Measurements from ENCODE around the gene MYRF.

MYRF gene

DNA sequence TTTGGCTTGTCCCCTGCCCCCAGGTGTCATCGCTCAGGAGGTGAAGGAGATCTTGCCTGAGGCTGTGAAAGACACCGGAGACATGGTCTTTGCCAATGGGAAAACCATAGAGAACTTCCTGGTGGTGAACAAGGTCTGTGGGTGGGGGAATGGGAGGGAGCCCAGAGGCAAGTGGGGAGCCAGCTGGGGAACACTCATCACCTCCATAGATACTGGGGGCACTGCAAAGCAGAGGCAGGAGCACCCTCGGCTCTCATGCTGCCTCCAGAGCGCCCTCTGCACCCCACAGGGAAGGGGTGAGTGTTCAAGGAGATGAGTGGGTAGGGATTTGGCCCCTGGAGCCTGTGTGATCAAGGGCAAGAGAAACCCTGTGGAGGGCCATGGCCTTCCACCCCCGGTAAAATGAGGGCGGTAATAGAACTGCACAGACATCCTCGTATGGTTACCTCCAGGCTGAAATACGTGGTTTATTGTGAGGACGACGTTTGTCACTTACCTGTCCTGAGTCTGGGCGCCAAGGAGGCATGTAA, 26.0 kb downstream of the MYRF start:
- H3K4me3 ChIP-seq (replicated peaks; ENCODE audit: low read depth, low read length): no peak overlapping the region
- no peak for DNase-seq (ENCODE audit: extremely low read depth, low read depth)
- no peak for TF ChIP-seq CTCF (IDR thresholded peaks at IDR 0.05; ENCODE audit: low read depth, low read length, missing control alignments)

DNA sequence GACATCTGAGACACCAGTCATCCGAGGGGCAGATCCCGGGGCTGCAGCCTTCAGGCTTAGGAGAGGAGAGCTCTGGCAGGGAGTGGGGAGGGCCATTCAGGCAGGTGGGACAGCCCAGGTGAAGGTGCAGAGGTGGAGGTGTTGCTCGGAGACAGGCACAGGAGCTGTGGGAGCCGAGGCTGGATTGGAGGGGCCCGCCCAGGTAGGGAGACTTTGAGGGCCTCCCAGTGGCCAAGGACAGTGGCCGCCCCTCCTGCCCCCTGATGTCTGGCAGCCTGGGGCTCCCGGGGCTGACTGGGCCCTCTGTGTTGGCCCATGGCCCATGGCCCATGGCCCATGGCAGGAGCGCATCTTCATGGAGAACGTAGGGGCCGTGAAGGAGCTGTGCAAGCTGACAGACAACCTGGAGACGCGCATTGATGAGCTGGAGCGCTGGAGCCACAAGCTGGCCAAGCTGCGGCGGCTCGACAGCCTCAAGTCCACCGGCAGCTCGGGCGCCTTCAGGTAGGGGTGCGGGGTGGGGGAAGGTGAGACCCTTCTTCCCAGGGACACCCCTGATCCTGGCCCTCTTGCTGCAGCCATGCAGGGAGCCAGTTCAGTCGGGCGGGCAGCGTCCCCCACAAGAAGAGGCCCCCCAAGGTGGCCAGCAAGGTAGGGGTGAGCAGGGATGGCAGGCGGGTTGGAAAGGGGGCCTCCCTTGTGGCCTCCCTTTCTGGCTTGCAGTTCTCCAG, 26.6 kb downstream of the MYRF start:
- no peak overlapping the region for H3K4me3 ChIP-seq (replicated peaks; ENCODE audit: low read depth, low read length)
- no peak for TF ChIP-seq CTCF (IDR thresholded peaks at IDR 0.05; ENCODE audit: low read depth, low read length, missing control alignments)
- no peak for DNase-seq (ENCODE audit: extremely low read depth, low read depth)

DNA sequence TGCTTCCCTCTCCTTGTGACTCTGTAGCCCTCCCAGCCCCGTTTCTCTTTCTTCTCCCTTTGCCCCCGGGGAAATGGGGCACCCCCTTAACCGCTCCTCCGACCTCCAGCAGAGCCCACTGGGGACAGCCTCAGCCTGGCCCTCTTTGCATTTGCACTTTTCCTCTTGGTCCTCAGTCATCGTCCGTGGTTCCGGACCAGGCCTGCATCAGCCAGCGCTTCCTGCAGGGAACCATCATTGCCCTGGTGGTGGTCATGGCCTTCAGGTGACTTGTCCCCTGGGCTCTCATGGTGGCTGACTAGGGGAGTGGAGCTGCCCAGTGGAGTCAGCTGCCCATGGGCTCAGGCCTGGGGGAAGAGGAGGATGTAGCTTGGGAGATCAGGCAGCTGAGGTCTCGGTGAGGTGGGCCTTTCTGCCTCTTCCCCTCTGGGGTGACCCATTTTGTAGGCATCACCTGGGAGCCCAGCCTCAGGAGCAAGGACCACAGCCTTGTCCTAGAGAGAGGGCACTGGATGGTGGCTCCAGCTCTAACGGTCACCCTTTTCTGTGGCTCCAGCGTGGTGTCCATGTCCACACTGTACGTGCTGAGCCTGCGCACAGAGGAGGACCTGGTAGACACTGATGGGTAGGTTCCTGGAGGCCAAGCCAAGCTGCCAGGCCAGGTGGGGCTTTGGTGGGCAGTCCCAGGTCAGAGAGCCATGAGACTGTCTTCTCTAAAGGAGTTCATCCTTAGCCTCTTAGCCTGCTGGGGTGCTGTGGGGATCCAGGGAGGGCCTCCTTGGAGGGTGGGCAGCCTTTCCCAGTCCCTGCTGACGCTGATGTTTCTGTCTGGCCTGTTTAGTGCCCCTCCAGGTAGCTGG, 27.5 kb downstream of the MYRF start:
- DNase-seq (ENCODE audit: extremely low read depth, low read depth): no peak
- no peak for TF ChIP-seq CTCF (IDR thresholded peaks at IDR 0.05; ENCODE audit: low read depth, low read length, missing control alignments)
- H3K4me3 ChIP-seq (replicated peaks; ENCODE audit: low read depth, low read length): no peak overlapping the region

- H3K4me3 ChIP-seq (replicated peaks; ENCODE audit: low read depth, low read length): no peak overlapping the region
- no peak for DNase-seq (ENCODE audit: extremely low read depth, low read depth)
- TF ChIP-seq CTCF (IDR thresholded peaks at IDR 0.05; ENCODE audit: low read depth, low read length, missing control alignments): no peak
Measured at GRCh38 chr11:61780581-61781162, 28.2 kb downstream of the MYRF start.

DNA sequence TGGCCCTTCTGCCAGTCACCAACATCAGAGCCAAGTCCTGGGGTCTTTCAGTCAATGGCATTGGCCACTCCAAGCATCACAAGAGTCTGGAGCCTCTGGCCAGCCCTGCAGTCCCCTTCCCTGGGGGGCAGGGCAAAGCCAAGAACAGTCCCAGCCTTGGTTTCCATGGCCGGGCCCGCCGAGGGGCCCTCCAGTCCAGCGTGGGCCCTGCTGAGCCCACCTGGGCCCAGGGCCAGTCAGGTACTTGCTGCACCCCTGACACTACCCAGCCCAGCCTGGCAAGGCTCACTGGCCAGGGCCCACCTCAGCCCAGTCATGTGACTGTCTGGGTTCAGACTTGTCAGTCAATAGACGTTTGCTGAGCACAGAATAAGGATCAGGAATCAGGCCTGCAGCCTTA, 29.1 kb downstream of the MYRF start:
- no peak for DNase-seq (ENCODE audit: extremely low read depth, low read depth)
- H3K4me3 ChIP-seq (replicated peaks; ENCODE audit: low read depth, low read length): no peak overlapping the region
- TF ChIP-seq CTCF (IDR thresholded peaks at IDR 0.05; ENCODE audit: low read depth, low read length, missing control alignments): no peak

DNA sequence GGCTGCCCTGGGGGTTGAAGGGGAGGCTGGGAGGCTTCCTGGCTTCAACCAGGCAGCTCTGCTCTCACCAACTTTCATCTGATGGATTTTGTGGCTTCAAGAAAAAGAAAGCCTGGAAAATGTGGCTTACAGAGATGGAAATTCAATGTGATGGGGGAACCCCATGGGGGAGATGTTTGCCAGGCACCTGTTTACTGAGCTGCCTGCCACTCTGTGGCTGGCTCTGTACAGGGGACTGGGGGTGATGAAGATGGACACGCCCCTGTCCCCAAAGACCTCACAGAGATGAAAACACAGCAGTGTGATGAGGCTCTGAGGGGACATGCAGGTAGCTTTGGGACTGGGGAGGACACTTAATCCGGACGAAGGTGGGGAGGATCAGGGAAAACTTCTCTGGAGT, 29.9 kb downstream of the MYRF start:
- no peak for DNase-seq (ENCODE audit: extremely low read depth, low read depth)
- H3K4me3 ChIP-seq (replicated peaks; ENCODE audit: low read depth, low read length): no peak overlapping the region
- TF ChIP-seq CTCF (IDR thresholded peaks at IDR 0.05; ENCODE audit: low read depth, low read length, missing control alignments): no peak
